ENCODE measurements around the gene OPN5.

The OPN5 gene

DNA sequence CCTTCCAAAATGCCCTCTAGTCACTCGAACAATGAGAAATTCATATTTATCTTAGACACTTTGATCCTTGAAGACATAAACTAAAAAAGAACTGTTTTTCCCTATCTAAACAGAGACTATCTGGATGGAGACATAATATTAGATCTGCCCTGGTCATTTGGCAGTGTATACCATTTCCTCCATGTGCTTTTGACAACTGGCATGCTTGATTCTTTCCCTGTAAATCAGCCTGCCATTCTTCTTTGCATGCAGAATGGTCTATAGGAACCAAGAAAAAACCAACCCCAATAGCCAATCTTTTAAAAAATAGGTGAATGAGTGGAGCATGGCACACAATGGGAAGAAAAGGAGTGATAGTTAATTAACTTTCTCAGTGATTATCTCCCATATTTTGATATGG lies 93.8 kb downstream of the OPN5 start:
- DNase-seq: no peak
